Measurements from ENCODE around the gene PLPPR3.

DNA sequence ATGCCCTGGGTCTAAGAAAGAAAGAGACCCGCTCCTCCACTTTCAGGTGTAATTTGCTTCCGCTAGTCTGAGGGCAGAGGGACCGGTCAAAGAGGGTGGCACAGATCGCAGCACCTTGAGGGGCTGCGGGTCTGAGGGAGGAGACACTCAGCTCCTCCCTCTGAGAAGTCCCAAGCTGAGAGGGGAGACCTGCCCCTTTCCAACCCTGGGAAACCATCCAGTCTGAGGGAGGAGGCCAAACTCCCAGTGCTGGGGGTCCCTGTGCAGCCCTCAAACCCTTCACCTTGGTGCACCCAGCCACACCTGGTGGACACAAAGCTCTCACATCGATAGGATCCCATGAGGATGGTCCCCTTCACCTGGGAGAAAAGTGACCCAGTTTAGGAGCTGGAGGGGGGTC lies 57.9 kb downstream of the PLPPR3 start:
- no peak for TF ChIP-seq CTCF (IDR thresholded peaks at IDR 0.05)
- TF ChIP-seq POLR2A (IDR thresholded peaks at IDR 0.05), result no peak

Measured in thyroid gland (tissue), 4 donors.